Mesothelial cell of epicardium (in vitro differentiated cells): Measurements from ENCODE around the gene TBP. TPM values are rescaled to one million over a fixed set of nuclear protein-coding genes. Genes with fewer than 3 reads are reported as not detected.
"Not testable (repeated sequence)": the region's sequence is repeated elsewhere in the genome, so short reads cannot be mapped to it uniquely, and the experiment has no call there.

Source experiments
- DNase-seq, 2 experiments: peaks; one replicate each; pipeline ENCODE4 v3.0.0; 2021; ENCODE audit warnings: low spot score in 2 of 2; ENCODE audit not compliant: unreplicated experiment in 2 of 2
- H3K27ac Mint-ChIP-seq: 2 replicates; pipeline ENCODE4 v1.8.0; 2021; ENCODE audit warnings: mixed read lengths
- H3K27me3 Mint-ChIP-seq: 2 replicates; pipeline ENCODE4 v1.8.0; 2021; ENCODE audit warnings: low read depth, mixed read lengths
- H3K36me3 Mint-ChIP-seq: 2 replicates; pipeline ENCODE4 v1.8.0; 2021; ENCODE audit warnings: mixed read lengths
- H3K4me1 Mint-ChIP-seq: 2 replicates; pipeline ENCODE4 v1.8.0; 2021; ENCODE audit warnings: mixed read lengths
- H3K4me3 Mint-ChIP-seq: 2 replicates; pipeline ENCODE4 v1.8.0; 2021; ENCODE audit warnings: mild to moderate bottlenecking, moderate library complexity, mixed read lengths
- H3K9me3 Mint-ChIP-seq: 2 replicates; pipeline ENCODE4 v1.8.0; 2021; ENCODE audit warnings: mixed read lengths
- CTCF ChIP-seq: fragments of 200-600 bp; sonication (generic); IDR thresholded peaks from one replicate; pipeline ENCODE4 v1.5.0; 2021; ENCODE audit warnings: antibody characterized with exemption; ENCODE audit not compliant: unreplicated experiment
- total RNA-seq: library from RNA; stranded (reverse); gene quantifications from 3 replicates; pipeline ENCODE4 v1.2.1, GENCODE V29; 2021

Gene TBP
- 20.9 to 24.1 TPM (median 23.5 TPM) in 3 replicates for total RNA-seq

DNA sequence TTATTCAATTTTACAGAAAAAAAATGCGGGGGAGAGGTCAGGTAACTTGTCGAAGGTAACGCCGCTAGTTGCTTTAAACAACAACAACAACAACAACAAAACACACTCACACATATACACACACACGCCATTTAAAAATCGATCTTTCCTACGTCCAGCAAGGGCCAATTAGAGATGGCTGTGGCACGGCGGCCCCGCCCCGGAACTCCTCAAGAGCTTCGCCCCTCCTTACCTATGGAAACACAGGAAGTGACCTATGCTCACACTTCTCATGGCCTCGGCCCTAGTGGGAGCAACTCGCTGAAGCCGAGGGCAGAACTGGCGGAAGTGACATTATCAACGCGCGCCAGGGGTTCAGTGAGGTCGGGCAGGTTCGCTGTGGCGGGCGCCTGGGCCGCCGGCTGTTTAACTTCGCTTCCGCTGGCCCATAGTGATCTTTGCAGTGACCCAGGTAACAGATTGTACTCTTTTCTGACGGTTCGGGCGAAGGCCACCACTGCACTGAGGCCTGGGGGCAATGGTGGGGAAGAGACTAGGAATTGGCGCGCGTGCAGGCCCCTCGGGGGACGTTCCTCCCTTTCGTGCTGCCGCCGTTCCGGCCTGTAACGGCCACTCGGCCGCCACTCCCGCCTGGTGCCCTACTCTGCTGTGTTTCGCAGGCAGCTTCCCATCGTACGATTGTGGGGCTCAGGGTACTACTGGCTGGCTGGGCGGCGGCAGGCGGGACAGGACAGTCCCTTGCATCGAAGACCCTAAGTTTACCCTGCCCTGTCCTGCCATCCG is at the start of gene TBP:
Gene TBP (plus strand): TSS at position 357 of the 783 bp plus-strand sequence. CDS start 2,661 bp downstream, outside the sequence.
- Mint-ChIP-seq H3K9me3 (no peaks in the 10 kb centered on the region), H3K4me3 (no peak within 1 kb of the TSS), H3K4me1 (peaks cover 12% of the 10 kb centered on the region), H3K27ac (no peak within 1 kb of the TSS), H3K27me3 (no peaks in the 10 kb centered on the region), H3K36me3 (peaks cover 7% of the 10 kb centered on the region)
- peak; percentile 81 to 89 for DNase-seq
- TF ChIP-seq CTCF = no peak

GRCh38 chr6:170504479-170504878 is 49.7 kb upstream of the TBP start:
- peaks cover 28% of the 10 kb centered on the region for H3K9me3 Mint-ChIP-seq
- no peak overlapping the region for H3K4me3 Mint-ChIP-seq
- TF ChIP-seq CTCF = no peak
- H3K4me1 Mint-ChIP-seq = no peaks in the 10 kb centered on the region
- no peak for DNase-seq
- H3K27ac Mint-ChIP-seq = no peak overlapping the region
- no peaks in the 10 kb centered on the region for H3K36me3 Mint-ChIP-seq
- H3K27me3 Mint-ChIP-seq = peaks cover 25% of the 10 kb centered on the region

DNA sequence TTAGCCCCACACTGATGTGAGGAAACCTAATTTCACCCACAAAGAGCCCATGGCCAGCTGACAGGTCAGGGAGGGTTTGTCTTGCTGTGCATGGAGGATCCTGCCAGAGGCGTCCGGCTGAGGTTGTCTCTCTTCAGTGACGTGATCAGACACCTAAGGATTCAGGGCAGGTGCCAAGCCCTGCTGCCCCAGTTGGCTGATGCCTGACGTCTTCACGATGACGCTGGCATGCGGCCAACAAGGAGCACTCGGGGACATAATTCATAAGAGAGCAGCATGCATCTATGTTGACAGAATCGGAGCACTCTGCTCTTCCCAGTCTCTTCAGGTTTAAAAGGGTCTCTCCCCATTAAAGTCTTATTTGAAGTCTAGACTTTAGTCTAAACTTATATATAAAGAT is 48.9 kb upstream of the TBP start:
- Mint-ChIP-seq H3K9me3 (peaks cover 27% of the 10 kb centered on the region), H3K27me3 (peaks cover 25% of the 10 kb centered on the region), H3K36me3 (no peaks in the 10 kb centered on the region), H3K27ac (no peak overlapping the region), H3K4me3 (no peak overlapping the region), H3K4me1 (no peaks in the 10 kb centered on the region)
- no peak for DNase-seq
- TF ChIP-seq CTCF = no peak

GRCh38 chr6:170506446-170506845 is 47.7 kb upstream of the TBP start:
- Mint-ChIP-seq H3K27me3 (peaks cover 20% of the 10 kb centered on the region), H3K36me3 (no peaks in the 10 kb centered on the region)
- TF ChIP-seq CTCF = no peak

DNA sequence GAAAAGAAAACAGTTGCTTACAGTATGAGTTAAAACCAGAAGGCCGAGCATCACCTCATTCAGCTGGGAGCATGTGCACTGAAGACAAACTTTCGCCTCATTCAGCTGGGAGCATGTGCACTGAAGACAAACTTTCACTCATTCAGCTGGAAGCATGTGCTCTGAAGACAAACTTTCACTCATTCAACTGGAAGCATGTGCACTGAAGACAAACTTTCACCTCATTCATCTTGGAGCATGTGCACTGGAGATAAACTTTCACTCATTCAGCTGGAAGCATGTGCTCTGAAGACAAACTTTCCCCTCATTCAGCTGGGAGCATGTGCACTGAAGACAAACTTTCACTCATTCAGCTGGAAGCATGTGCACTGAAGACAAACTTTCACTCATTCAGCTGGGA is 46.4 kb upstream of the TBP start:
- not testable (repeated sequence) for H3K4me3 Mint-ChIP-seq, DNase-seq, H3K9me3 Mint-ChIP-seq, H3K36me3 Mint-ChIP-seq, H3K4me1 Mint-ChIP-seq, H3K27ac Mint-ChIP-seq
- H3K27me3 Mint-ChIP-seq = peaks cover 18% of the 10 kb centered on the region

More at GRCh38 chr6:170506446-170506845, 47.7 kb upstream of the TBP start:
- no peak for DNase-seq
- no peak overlapping the region for H3K27ac Mint-ChIP-seq
- peaks cover 15% of the 10 kb centered on the region for H3K9me3 Mint-ChIP-seq
- no peak overlapping the region for H3K4me3 Mint-ChIP-seq
- H3K4me1 Mint-ChIP-seq = no peaks in the 10 kb centered on the region

- not testable (repeated sequence) for H3K36me3 Mint-ChIP-seq, DNase-seq
Observed at GRCh38 chr6:170508275-170508674, 45.9 kb upstream of the TBP start.

DNA sequence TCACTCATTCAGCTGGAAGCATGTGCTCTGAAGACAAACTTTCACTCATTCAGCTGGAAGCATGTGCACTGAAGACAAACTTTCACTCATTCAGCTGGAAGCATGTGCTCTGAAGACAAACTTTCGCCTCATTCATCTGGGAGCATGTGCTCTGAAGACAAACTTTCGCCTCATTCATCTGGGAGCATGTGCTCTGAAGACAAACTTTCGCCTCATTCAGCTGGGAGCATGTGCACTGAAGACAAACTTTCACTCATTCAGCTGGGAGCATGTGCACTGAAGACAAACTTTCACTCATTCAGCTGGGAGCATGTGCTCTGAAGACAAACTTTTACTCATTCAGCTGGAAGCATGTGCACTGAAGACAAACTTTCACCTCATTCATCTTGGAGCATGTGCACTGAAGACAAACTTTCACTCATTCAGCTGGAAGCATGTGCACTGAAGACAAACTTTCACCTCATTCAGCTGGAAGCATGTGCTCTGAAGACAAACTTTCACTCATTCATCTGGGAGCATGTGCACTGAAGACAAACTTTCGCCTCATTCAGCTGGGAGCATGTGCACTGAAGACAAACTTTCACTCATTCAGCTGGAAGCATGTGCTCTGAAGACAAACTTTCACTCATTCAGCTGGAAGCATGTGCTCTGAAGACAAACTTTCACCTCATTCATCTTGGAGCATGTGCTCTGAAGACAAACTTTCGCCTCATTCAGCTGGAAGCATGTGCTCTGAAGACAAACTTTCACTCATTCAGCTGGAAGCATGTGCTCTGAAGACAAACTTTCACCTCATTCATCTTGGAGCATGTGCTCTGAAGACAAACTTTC is 45.1 kb upstream of the TBP start:
- DNase-seq, H3K36me3 Mint-ChIP-seq, H3K9me3 Mint-ChIP-seq, H3K27ac Mint-ChIP-seq, H3K27me3 Mint-ChIP-seq, H3K4me3 Mint-ChIP-seq, H3K4me1 Mint-ChIP-seq: not testable (repeated sequence)

More at GRCh38 chr6:170508275-170508674, 45.9 kb upstream of the TBP start:
- not testable (repeated sequence) for H3K4me1 Mint-ChIP-seq, H3K4me3 Mint-ChIP-seq, H3K9me3 Mint-ChIP-seq, H3K27ac Mint-ChIP-seq
- peaks cover 13% of the 10 kb centered on the region for H3K27me3 Mint-ChIP-seq
